Neuron (in vitro differentiated cells): ENCODE measurements around the gene TBXAS1.

Experiments
- H2AFZ ChIP-seq: one replicate; pipeline ENCODE4 v1.6.1; 2013; ENCODE audit warnings: low read depth, mild to moderate bottlenecking, inconsistent platforms, low read length, moderate library complexity
- H3K27me3 ChIP-seq: one replicate; pipeline ENCODE4 v1.6.1; 2013; ENCODE audit warnings: low read length; ENCODE audit not compliant: insufficient read depth
- H3K36me3 ChIP-seq: one replicate; pipeline ENCODE4 v1.6.1; 2013; ENCODE audit warnings: low read length; ENCODE audit not compliant: insufficient read depth
- H3K4me1 ChIP-seq: one replicate; pipeline ENCODE4 v1.6.1; 2013; ENCODE audit warnings: low read length; ENCODE audit not compliant: insufficient read depth
- H3K4me3 ChIP-seq: 2 replicates; pipeline ENCODE4 v1.5.1; 2013; ENCODE audit warnings: mild to moderate bottlenecking, low read length, moderate library complexity
- H3K9me3 ChIP-seq: one replicate; pipeline ENCODE4 v1.6.1; 2013; ENCODE audit warnings: low read length

The TBXAS1 gene

GRCh38 chr7:139942636-139943035 is 113.6 kb downstream of the TBXAS1 start:
- no peaks in the 10 kb centered on the region for H3K4me1 ChIP-seq
- no peaks in the 10 kb centered on the region for H3K36me3 ChIP-seq
- H3K9me3 ChIP-seq = peaks cover 3% of the 10 kb centered on the region
- no peak overlapping the region for H2AFZ ChIP-seq
- no peaks in the 10 kb centered on the region for H3K27me3 ChIP-seq
- no peak overlapping the region for H3K4me3 ChIP-seq

GRCh38 chr7:139943401-139943800 is 114.3 kb downstream of the TBXAS1 start:
- Histone ChIP-seq H3K4me3 (no peak overlapping the region), H3K27me3 (no peaks in the 10 kb centered on the region)

GRCh38 chr7:139944248-139944647 is 115.2 kb downstream of the TBXAS1 start:
- H3K4me3 ChIP-seq = no peak overlapping the region
- no peaks in the 10 kb centered on the region for H3K27me3 ChIP-seq
- no peaks in the 10 kb centered on the region for H3K36me3 ChIP-seq
- peaks cover 3% of the 10 kb centered on the region for H3K9me3 ChIP-seq
- no peak overlapping the region for H2AFZ ChIP-seq
- H3K4me1 ChIP-seq = peaks cover 2% of the 10 kb centered on the region

More at GRCh38 chr7:139943401-139943800, 114.3 kb downstream of the TBXAS1 start:
- Histone ChIP-seq H2AFZ (no peak overlapping the region), H3K4me1 (no peaks in the 10 kb centered on the region), H3K36me3 (no peaks in the 10 kb centered on the region), H3K9me3 (peaks cover 3% of the 10 kb centered on the region)

DNA sequence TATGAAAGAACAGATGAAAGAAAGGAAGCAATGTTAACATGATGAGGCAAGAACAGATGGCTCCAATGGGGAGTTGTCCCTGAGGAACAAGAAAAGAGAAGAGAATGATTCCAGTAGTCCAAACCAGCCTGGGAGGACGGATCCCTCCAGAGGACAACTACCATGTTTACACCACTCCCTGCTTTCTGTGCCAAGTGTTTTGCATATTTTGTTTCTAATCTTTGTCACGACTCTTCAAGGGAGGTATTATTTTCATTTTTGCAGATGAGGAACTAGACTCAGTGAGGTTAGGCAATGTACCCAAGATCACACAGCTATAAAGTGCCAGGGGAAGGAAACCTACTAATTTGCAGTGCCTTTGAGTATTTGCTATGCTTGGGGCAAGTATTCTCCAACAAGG is 117.5 kb downstream of the TBXAS1 start:
- H2AFZ ChIP-seq = no peak overlapping the region
- no peak overlapping the region for H3K4me3 ChIP-seq
- no peaks in the 10 kb centered on the region for H3K27me3 ChIP-seq
- H3K9me3 ChIP-seq = peaks cover 3% of the 10 kb centered on the region
- no peaks in the 10 kb centered on the region for H3K36me3 ChIP-seq
- peaks cover 2% of the 10 kb centered on the region for H3K4me1 ChIP-seq

GRCh38 chr7:139947021-139947420 is 118.0 kb downstream of the TBXAS1 start:
- Histone ChIP-seq H3K27me3 (no peaks in the 10 kb centered on the region), H2AFZ (no peak overlapping the region), H3K9me3 (peaks cover 3% of the 10 kb centered on the region), H3K36me3 (no peaks in the 10 kb centered on the region), H3K4me3 (no peak overlapping the region), H3K4me1 (peaks cover 2% of the 10 kb centered on the region)

DNA sequence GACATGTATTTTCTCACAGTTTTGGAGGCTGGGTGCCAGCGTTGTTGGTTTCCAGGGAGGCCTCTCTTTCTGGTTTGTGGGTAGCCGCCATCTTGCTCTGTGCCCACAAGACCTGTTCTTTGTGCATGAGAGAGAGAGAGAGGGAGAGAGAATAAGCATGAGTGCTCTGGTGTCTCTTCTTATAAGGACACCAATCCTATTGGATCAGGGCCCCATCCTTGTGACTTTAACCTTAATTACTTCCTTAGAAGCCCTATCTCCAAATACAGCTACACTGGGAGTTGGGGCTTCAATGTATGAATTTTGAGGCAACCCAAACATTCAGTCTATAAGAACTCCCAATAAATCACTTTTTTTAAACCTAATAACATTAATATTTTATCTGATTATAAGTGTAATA is 119.1 kb downstream of the TBXAS1 start:
- Histone ChIP-seq H3K36me3 (no peaks in the 10 kb centered on the region), H3K9me3 (peaks cover 3% of the 10 kb centered on the region), H3K4me3 (no peak overlapping the region), H2AFZ (no peak overlapping the region), H3K4me1 (peaks cover 2% of the 10 kb centered on the region), H3K27me3 (no peaks in the 10 kb centered on the region)

- Histone ChIP-seq H3K27me3 (no peaks in the 10 kb centered on the region), H2AFZ (no peak overlapping the region), H3K4me1 (peaks cover 2% of the 10 kb centered on the region), H3K36me3 (no peaks in the 10 kb centered on the region), H3K4me3 (no peak overlapping the region), H3K9me3 (peaks cover 3% of the 10 kb centered on the region)
These were observed 119.7 kb downstream of the TBXAS1 start for GRCh38 chr7:139948587-139949335.

DNA sequence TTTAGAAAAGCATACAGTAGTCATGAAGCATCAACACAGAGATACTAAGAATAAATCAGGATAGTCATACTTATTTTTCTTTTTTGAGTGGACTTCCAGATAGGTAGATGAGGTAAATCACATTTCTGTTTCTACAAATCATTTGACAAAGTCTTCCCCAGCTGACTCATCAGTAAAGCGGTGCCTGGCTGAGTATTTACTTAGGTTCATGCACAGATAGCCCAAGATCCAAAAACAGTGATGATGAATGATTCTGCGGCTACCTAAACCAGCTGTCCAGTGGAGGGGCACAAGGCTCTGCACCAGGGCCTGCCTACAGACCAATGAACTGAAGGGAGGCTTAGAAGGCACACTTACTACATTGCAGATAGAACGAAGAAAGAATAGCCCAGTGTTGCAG is 120.6 kb downstream of the TBXAS1 start:
- Histone ChIP-seq H2AFZ (no peak overlapping the region), H3K4me1 (peaks cover 2% of the 10 kb centered on the region), H3K4me3 (no peak overlapping the region), H3K9me3 (peaks cover 3% of the 10 kb centered on the region), H3K36me3 (no peaks in the 10 kb centered on the region), H3K27me3 (no peaks in the 10 kb centered on the region)

GRCh38 chr7:139950881-139951525 is 121.9 kb downstream of the TBXAS1 start:
- Histone ChIP-seq H3K9me3 (no peaks in the 10 kb centered on the region), H2AFZ (no peak overlapping the region)

DNA sequence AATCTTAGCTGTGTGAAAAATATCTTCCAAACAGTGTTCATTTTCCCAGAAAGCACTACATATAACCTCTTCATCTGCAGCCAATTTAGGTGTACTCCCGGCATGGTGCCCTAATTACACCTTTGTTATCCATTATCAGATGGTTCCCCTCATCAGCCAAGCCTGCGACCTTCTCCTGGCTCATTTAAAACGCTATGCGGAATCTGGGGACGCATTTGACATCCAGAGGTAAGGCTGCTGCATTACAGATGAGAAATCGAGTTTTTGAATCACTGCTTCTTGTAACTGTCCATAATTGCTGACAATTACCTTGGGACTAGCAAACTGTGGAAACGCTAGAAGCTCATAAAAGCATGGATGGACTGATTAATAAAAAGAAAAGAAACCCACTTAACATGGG is 124.2 kb downstream of the TBXAS1 start:
- no peak overlapping the region for H3K4me3 ChIP-seq
- H3K36me3 ChIP-seq = no peaks in the 10 kb centered on the region
- H3K27me3 ChIP-seq = no peaks in the 10 kb centered on the region
- H3K4me1 ChIP-seq = peaks cover 2% of the 10 kb centered on the region
- no peak overlapping the region for H2AFZ ChIP-seq
- H3K9me3 ChIP-seq = no peaks in the 10 kb centered on the region

More at GRCh38 chr7:139950881-139951525, 121.9 kb downstream of the TBXAS1 start:
- H3K36me3 ChIP-seq = no peaks in the 10 kb centered on the region
- no peak overlapping the region for H3K4me3 ChIP-seq
- H3K27me3 ChIP-seq = no peaks in the 10 kb centered on the region
- peaks cover 2% of the 10 kb centered on the region for H3K4me1 ChIP-seq

GRCh38 chr7:139955109-139955820 is 126.2 kb downstream of the TBXAS1 start:
- H2AFZ ChIP-seq = no peak overlapping the region
- H3K4me1 ChIP-seq = no peaks in the 10 kb centered on the region
- no peaks in the 10 kb centered on the region for H3K9me3 ChIP-seq
- no peak overlapping the region for H3K4me3 ChIP-seq
- H3K27me3 ChIP-seq = no peaks in the 10 kb centered on the region
- H3K36me3 ChIP-seq = no peaks in the 10 kb centered on the region

DNA sequence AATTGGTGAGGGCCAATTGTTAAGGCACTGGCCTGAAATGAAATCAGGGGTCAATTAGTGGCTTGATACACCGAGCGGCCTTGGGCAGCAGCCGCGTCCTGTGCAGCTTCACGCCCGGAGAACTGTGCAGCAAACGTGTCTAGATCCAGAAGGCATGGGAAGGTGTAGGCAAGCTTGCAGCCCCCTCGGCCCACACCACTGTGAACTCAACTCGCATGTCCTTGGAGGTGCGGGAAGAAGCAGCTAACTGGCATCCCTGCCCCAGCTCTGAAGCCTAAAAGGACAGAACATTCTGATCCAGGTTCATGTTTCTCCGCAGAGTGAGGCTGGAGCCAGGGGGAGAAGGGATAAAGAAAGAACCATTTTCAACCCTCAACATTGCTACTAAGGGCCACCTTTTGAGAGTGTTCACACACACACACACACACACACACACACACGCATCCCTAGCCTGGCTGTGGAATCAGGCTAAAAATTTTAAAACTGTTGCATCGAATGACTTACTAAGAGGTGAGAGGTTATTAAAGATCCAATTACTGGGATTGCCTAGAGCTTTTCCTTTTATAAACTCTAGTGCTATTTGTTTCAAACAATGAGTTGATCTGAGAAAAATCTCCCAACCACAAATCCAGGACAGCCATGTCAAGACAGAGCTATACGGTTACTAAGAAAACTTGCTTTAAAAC is 129.7 kb downstream of the TBXAS1 start:
- Histone ChIP-seq H3K27me3 (no peaks in the 10 kb centered on the region), H2AFZ (no peak overlapping the region), H3K9me3 (no peaks in the 10 kb centered on the region), H3K4me1 (no peaks in the 10 kb centered on the region), H3K36me3 (no peaks in the 10 kb centered on the region), H3K4me3 (no peak overlapping the region)

DNA sequence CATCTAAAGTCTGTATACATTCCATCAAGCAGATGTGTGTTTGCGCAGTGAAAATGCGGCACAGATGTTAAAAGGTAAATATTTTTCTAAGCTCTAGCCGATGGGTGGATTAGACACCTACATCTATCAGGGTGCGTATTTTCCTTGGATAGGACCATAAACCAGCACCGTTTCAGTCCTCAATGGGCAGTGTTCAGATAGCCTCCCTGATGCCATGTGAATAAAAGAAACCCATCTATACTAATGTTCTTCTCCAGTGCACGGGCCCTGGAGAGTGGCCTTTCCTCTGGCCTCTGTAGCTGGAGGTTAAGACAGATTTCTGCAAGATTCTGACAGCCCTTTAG is 130.2 kb downstream of the TBXAS1 start:
- H3K36me3 ChIP-seq = no peaks in the 10 kb centered on the region
- H3K9me3 ChIP-seq = no peaks in the 10 kb centered on the region
- no peak overlapping the region for H3K4me3 ChIP-seq
- no peaks in the 10 kb centered on the region for H3K27me3 ChIP-seq
- H2AFZ ChIP-seq = no peak overlapping the region
- no peaks in the 10 kb centered on the region for H3K4me1 ChIP-seq
